HepG2 (cell line): ENCODE results near the gene PPP1R8. TPM values are rescaled to one million over a fixed set of nuclear protein-coding genes. Genes with fewer than 3 reads are reported as not detected.

Source experiments
- ATAC-seq: fragments of 200-7000 bp; cut with Tn5 transposase; 3 replicates; pipeline ENCODE4 v1.9.1; 2020; ENCODE audit warnings: mild to moderate bottlenecking, moderate library complexity
- BruUV-seq: library from RNA; stranded (reverse); fragments of 400-500 nt; replicated peaks from 2 replicates; lab custom pipeline; 2021; lab: Mats Ljungman, UMichigan
- CTCF ChIA-PET: fragments of 300-600 bp; formaldehyde crosslinking; extraction: SDS; loops from one replicate; lab custom pipeline; 2021; ENCODE audit warnings: low total read pairs, inconsistent platforms, low intra/inter-chr PET ratio; lab: Yijun Ruan, JAX
- POLR2A ChIA-PET: fragments of 350-600 bp; sonication (Branson Sonifier 250); formaldehyde crosslinking; loops from one replicate; lab custom pipeline; 2020; ENCODE audit warnings: antibody characterized with exemption, inconsistent platforms; lab: Yijun Ruan, JAX
- DNase-seq: peaks from one replicate; pipeline ENCODE4 v3.0.0-alpha.2; 2015; ENCODE audit warnings: low spot score
- FAIRE-seq: peaks from 3 replicates; lab custom pipeline; 2011; peaks lifted over from hg19 to GRCh38; lab: Jason Lieb, UNC
- H2AFZ ChIP-seq: one replicate; pipeline ENCODE4 v1.6.1; 2011; ENCODE audit warnings: low read length, inconsistent platforms
- H3K27ac ChIP-seq: fragments of 300-600 bp; 3 replicates; pipeline ENCODE4 v1.8.0; 2011; ENCODE audit warnings: mixed run types, mild to moderate bottlenecking, mixed read lengths, low read length, inconsistent platforms; ENCODE audit not compliant: insufficient read depth; ENCODE audit errors: extremely low read length
- H3K27me3 ChIP-seq, 2 experiments: fragments of 200-600 bp in 1 of 2; 2 replicates in 1 of 2; 3 replicates in 1 of 2; pipeline versions ENCODE4 v1.6.0 to v1.8.0; 2011; ENCODE audit warnings: low read length in 2 of 2, mild to moderate bottlenecking in 2 of 2, moderate library complexity in 2 of 2, inconsistent platforms in 1 of 2; ENCODE audit not compliant: insufficient read depth in 2 of 2, control insufficient read depth in 1 of 2
- H3K36me3 ChIP-seq, 2 experiments: fragments of 200-600 bp in 1 of 2; replicated peaks in 1 of 2; 2 replicates in 1 of 2; 3 replicates in 1 of 2; pipeline versions ENCODE4 v1.5.1 to v1.8.0; 2011; ENCODE audit warnings: low read length in 2 of 2, inconsistent platforms in 1 of 2; ENCODE audit not compliant: insufficient read depth in 2 of 2, control insufficient read depth in 1 of 2
- H3K4me1 ChIP-seq: 2 replicates; pipeline ENCODE4 v1.5.1; 2012; ENCODE audit warnings: low read length, inconsistent platforms; ENCODE audit not compliant: insufficient read depth
- H3K4me2 ChIP-seq: 2 replicates; pipeline ENCODE4 v1.6.0; 2011; ENCODE audit warnings: low read depth, low read length, inconsistent platforms
- H3K4me3 ChIP-seq, 3 experiments: fragments of 200-600 bp in 1 of 3; sonication (generic), shearing (Covaris generic) in 1 of 3; replicated peaks in 1 of 3; 2 replicates each; pipeline ENCODE4 v1.5.1; 2011 to 2016; ENCODE audit warnings: low read length in 3 of 3, inconsistent platforms in 2 of 3, low read depth in 2 of 3, mild to moderate bottlenecking in 2 of 3, control low read depth in 1 of 3, mixed read lengths in 1 of 3; ENCODE audit not compliant: insufficient read depth in 1 of 3
- H3K79me2 ChIP-seq: one replicate; pipeline ENCODE4 v1.6.1; 2011; ENCODE audit warnings: low read length, inconsistent platforms; ENCODE audit not compliant: insufficient read depth
- H3K9ac ChIP-seq: 2 replicates; pipeline ENCODE4 v1.6.0; 2011; ENCODE audit warnings: mild to moderate bottlenecking, low read depth, low read length, inconsistent platforms; ENCODE audit not compliant: insufficient read depth
- H3K9me3 ChIP-seq: 2 replicates; pipeline ENCODE4 v1.5.1; 2012; ENCODE audit warnings: mild to moderate bottlenecking, low read length
- H4K20me1 ChIP-seq: 2 replicates; pipeline ENCODE4 v1.6.0; 2011; ENCODE audit warnings: inconsistent platforms, mild to moderate bottlenecking, low read length, moderate library complexity; ENCODE audit not compliant: insufficient read depth
- FOSL1 ChIP-seq: sonication (generic); formaldehyde crosslinking; IDR thresholded peaks from 2 replicates; pipeline ENCODE4 v1.9.0; 2021; ENCODE audit warnings: missing genetic modification reagents, borderline replicate concordance
- KAT7 ChIP-seq: IDR thresholded peaks from 2 replicates; pipeline ENCODE4 v1.6.1; 2018; ENCODE audit warnings: borderline replicate concordance, missing compliant biosample characterization
- NFATC3 ChIP-seq: sonication (generic); formaldehyde crosslinking; IDR thresholded peaks from 2 replicates; pipeline ENCODE4 v1.5.1; 2020; ENCODE audit warnings: mild to moderate bottlenecking, missing genetic modification reagents
- NFE2L1 ChIP-seq: sonication (generic); formaldehyde crosslinking; IDR thresholded peaks from 2 replicates; pipeline ENCODE4 v1.4.0; 2020; ENCODE audit warnings: missing genetic modification reagents, mild to moderate bottlenecking, borderline replicate concordance
- REL ChIP-seq: sonication (generic); formaldehyde crosslinking; conservative IDR thresholded peaks from 2 replicates; pipeline ENCODE4 v1.8.0; 2022; ENCODE audit warnings: mild to moderate bottlenecking, missing genetic modification reagents, moderate library complexity
- TMF1 ChIP-seq: sonication (generic); formaldehyde crosslinking; IDR thresholded peaks from 2 replicates; pipeline ENCODE4 v1.8.1; 2022; ENCODE audit warnings: low read depth, missing genetic modification reagents
- ZBTB33 ChIP-seq: sonication (generic); formaldehyde crosslinking; IDR thresholded peaks from 2 replicates; pipeline ENCODE4 v1.4.0; 2020; ENCODE audit warnings: missing genetic modification reagents
- ZNF670 ChIP-seq: sonication (generic); formaldehyde crosslinking; IDR thresholded peaks from 2 replicates; pipeline ENCODE4 v1.8.0; 2022; ENCODE audit warnings: mild to moderate bottlenecking, missing genetic modification reagents, borderline replicate concordance
- ZSCAN21 ChIP-seq: sonication (generic); formaldehyde crosslinking; IDR thresholded peaks from 2 replicates; pipeline ENCODE4 v1.8.0; 2022; ENCODE audit warnings: mild to moderate bottlenecking, missing genetic modification reagents, moderate library complexity, borderline replicate concordance
- WGBS: methylation state at CpG from one replicate; pipeline ENCODE4 v1.1.6; 2017; ENCODE audit warnings: low lambda C conversion rate; 5-methylcytosine and 5-hydroxymethylcytosine counted together
- in situ Hi-C: cut with HindIII; loops from 2 replicates; pipeline ENCODE4 v1.10.0; 2017; ENCODE audit warnings: low pct_unique_long_range_greater_than_20kb; ENCODE audit not compliant: extremely low pct_ligation_motif_present
- intact Hi-C: fragments of 100-400 bp; cut with micrococcal nuclease; formaldehyde crosslinking; loops from one replicate; pipeline ENCODE4 v1.10.0; 2022; ENCODE audit not compliant: unreplicated experiment
- polyA plus RNA-seq, 8 experiments: library from polyadenylated mRNA; depleted of rRNA in 3 of 8; stranded (reverse) in 7 of 8; unstranded in 1 of 8; fragments of >200 nt; fragmentation: Illumina TruSeq in 4 of 8; extraction: Trizol in 4 of 8; gene quantifications; 2 replicates each; pipeline versions ENCODE4 v1.2.1 to v1.2.3, GENCODE V29; 2011 to 2016; ENCODE audit warnings: low read depth in 4 of 8, missing spikeins in 1 of 8, mixed read lengths in 1 of 8; ENCODE audit not compliant: insufficient read depth in 1 of 8
- total RNA-seq, 5 experiments: library from RNA; depleted of rRNA; stranded (reverse); fragments of >200 nt; fragmentation: Illumina TruSeq; extraction: Trizol; gene quantifications; 2 replicates each; pipeline ENCODE4 v1.2.3, GENCODE V29; 2016; ENCODE audit warnings: low read depth in 1 of 5
- TF ChIP-seq, protein P1 (sequence below): sonication (generic); formaldehyde crosslinking; IDR thresholded peaks from 2 replicates; pipeline ENCODE4 v1.5.1; 2020; ENCODE audit warnings: missing genetic modification reagents, mild to moderate bottlenecking, borderline replicate concordance

Gene PPP1R8
- total and polyA plus RNA-seq, 2 of the 13 experiments (the other 11 are each of a cell fraction or from before 2014, with no cell fraction given): 38.3 to 62.2 TPM

- ATAC-seq (no peak), FAIRE-seq (no peak), DNase-seq (no peak)
- H3K79me2 ChIP-seq: no peaks in the 10 kb centered on the region
- ChIA-PET CTCF (no interaction called here), POLR2A (no interaction called here)
- no peaks in the 10 kb centered on the region for H4K20me1 ChIP-seq
- BruUV-seq: no TSS peak
- H3K4me2 ChIP-seq: no peak overlapping the region
- no peak overlapping the region for H3K9ac ChIP-seq
- H3K27ac ChIP-seq: no peak overlapping the region
- intact Hi-C loops: no loop called here
- TF ChIP-seq NFE2L1 (CRISPR knock-in tag) (no peak), KAT7 (CRISPR knock-in tag) (no peak), ZBTB33 (CRISPR knock-in tag) (no peak), ZSCAN21 (CRISPR knock-in tag) (no peak), NFATC3 (no peak), TMF1 (CRISPR knock-in tag) (no peak), REL (CRISPR knock-in tag) (no peak), ZNF670 (CRISPR knock-in tag) (no peak), FOSL1 (CRISPR knock-in tag) (no peak)
- TF ChIP-seq, protein P1, sequence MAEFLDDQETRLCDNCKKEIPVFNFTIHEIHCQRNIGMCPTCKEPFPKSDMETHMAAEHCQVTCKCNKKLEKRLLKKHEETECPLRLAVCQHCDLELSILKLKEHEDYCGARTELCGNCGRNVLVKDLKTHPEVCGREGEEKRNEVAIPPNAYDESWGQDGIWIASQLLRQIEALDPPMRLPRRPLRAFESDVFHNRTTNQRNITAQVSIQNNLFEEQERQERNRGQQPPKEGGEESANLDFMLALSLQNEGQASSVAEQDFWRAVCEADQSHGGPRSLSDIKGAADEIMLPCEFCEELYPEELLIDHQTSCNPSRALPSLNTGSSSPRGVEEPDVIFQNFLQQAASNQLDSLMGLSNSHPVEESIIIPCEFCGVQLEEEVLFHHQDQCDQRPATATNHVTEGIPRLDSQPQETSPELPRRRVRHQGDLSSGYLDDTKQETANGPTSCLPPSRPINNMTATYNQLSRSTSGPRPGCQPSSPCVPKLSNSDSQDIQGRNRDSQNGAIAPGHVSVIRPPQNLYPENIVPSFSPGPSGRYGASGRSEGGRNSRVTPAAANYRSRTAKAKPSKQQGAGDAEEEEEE: no peak
- peaks cover 7% of the 10 kb centered on the region for H3K4me1 ChIP-seq
- H3K36me3 ChIP-seq: peaks cover 4 to 15% of the 10 kb centered on the region in 2 experiments; a peak in 4 of 5 replicates
- WGBS: 96% methylated on average over 8 of the region's 8 CpGs
- in situ Hi-C loops: no loop called here
- H3K9me3 ChIP-seq: no peaks in the 10 kb centered on the region
- H3K27me3 ChIP-seq: no peaks in the 10 kb centered on the region
- no peak overlapping the region for H2AFZ ChIP-seq
- H3K4me3 ChIP-seq: no peak overlapping the region
These were observed 56.8 kb downstream of the PPP1R8 start for GRCh38 chr1:27887215-27888021.
